Thyroid gland (tissue), 4 donors: ENCODE data around the gene PMEPA1. TPM values are rescaled to one million over a fixed set of nuclear protein-coding genes. Genes with fewer than 3 reads are reported as not detected.

ENCODE experiments used
- DNase-seq, 2 donors: peaks; one replicate each; pipeline ENCODE4 v3.0.0-alpha.2; 2019
- H3K27ac ChIP-seq, 3 donors: fragments of 200-600 bp; sonication (generic); 1 replicate in 2 of 3; 2 replicates in 1 of 3; pipeline ENCODE4 v1.5.1; 2016 to 2019; ENCODE audit warnings: mild to moderate bottlenecking in 1 of 3, moderate library complexity in 1 of 3
- H3K27me3 ChIP-seq: fragments of 200-600 bp; sonication (generic); one replicate; pipeline ENCODE4 v1.5.1; 2019
- H3K36me3 ChIP-seq, 2 donors: fragments of 200-600 bp; sonication (generic); one replicate each; pipeline ENCODE4 v1.5.1; 2016 to 2019
- H3K4me1 ChIP-seq, 2 donors: fragments of 200-600 bp; sonication (generic); one replicate each; pipeline ENCODE4 v1.5.1; 2017 to 2019
- H3K4me3 ChIP-seq, 3 donors: fragments of 200-600 bp; sonication (generic); replicated peaks in 1 of 3; 1 replicate in 2 of 3; 2 replicates in 1 of 3; pipeline ENCODE4 v1.5.1; 2016; ENCODE audit warnings: mild to moderate bottlenecking in 1 of 3
- H3K9me3 ChIP-seq: fragments of 200-600 bp; sonication (generic); one replicate; pipeline ENCODE4 v1.5.1; 2017
- POLR2A ChIP-seq, 2 donors: fragments of 450-650 bp; IDR thresholded peaks; one replicate each; pipeline ENCODE4 v1.6.1; 2017; ENCODE audit warnings: antibody characterized with exemption in 2 of 2, mild to moderate bottlenecking in 2 of 2, moderate library complexity in 1 of 2
- WGBS, 2 donors: methylation state at CpG; one replicate each; pipeline ENCODE4 v1.1.5; 2017; 5-methylcytosine and 5-hydroxymethylcytosine counted together
- intact Hi-C: fragments of 100-400 bp; cut with DNase I; formaldehyde crosslinking; loops from one replicate; pipeline ENCODE4 v1.15.1; 2023
- total RNA-seq, 4 donors: library from RNA; depleted of rRNA; stranded (reverse); fragments of >200 nt; gene quantifications; one replicate each; pipeline ENCODE4 v1.2.3, GENCODE V29; 2016
- TF ChIP-seq, protein P1 (sequence below), 6 experiments: fragments of 200-600 bp in 3 of 6; fragments of 450-650 bp in 3 of 6; sonication (generic) in 3 of 6; IDR thresholded peaks; one replicate each; pipeline ENCODE4 v1.5.1; 2016 to 2019; ENCODE audit warnings: antibody characterized with exemption in 6 of 6, mild to moderate bottlenecking in 2 of 6, inconsistent platforms in 1 of 6, moderate library complexity in 1 of 6

Gene PMEPA1
- total RNA-seq, 4 donors from 2014 or later, result 6.5 to 12.6 (median 8.3) TPM

DNA sequence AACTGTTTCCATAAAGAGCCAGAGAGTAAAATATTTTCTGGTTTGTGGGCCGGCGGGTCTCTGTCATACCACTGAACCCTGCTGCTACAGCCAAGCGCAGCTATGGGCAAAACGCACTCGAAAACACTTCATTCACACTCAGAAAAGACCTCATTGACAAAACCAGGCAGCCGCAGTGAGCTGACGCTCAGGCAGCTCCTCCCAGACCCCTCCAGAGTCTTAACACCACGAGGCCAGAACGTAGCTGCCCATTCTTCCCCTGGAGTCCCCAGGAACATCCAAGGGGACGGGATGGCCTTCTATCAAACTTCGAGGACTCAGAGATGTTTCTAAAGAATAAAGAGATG, 54.0 kb downstream of the PMEPA1 start:
- WGBS, 2 donors, result 80 to 82% methylated on average over 10 to 11 of the region's 11 CpGs
- H3K27me3 ChIP-seq, result no peaks in the 10 kb centered on the region
- H3K9me3 ChIP-seq, result no peaks in the 10 kb centered on the region
- no peak overlapping the region for H3K4me3 ChIP-seq
- H3K4me1 ChIP-seq, result peaks cover 3 to 4% of the 10 kb centered on the region in 2 donors
- TF ChIP-seq POLR2A (IDR thresholded peaks at IDR 0.05), result no peak
- TF ChIP-seq, protein P1, sequence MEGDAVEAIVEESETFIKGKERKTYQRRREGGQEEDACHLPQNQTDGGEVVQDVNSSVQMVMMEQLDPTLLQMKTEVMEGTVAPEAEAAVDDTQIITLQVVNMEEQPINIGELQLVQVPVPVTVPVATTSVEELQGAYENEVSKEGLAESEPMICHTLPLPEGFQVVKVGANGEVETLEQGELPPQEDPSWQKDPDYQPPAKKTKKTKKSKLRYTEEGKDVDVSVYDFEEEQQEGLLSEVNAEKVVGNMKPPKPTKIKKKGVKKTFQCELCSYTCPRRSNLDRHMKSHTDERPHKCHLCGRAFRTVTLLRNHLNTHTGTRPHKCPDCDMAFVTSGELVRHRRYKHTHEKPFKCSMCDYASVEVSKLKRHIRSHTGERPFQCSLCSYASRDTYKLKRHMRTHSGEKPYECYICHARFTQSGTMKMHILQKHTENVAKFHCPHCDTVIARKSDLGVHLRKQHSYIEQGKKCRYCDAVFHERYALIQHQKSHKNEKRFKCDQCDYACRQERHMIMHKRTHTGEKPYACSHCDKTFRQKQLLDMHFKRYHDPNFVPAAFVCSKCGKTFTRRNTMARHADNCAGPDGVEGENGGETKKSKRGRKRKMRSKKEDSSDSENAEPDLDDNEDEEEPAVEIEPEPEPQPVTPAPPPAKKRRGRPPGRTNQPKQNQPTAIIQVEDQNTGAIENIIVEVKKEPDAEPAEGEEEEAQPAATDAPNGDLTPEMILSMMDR (IDR thresholded peaks at IDR 0.05), result no peak
- H3K27ac ChIP-seq, result no peak overlapping the region
- H3K36me3 ChIP-seq, result peaks cover 7% of the 10 kb centered on the region in 2 donors
- no peak for DNase-seq
- intact Hi-C loops, result loop anchor here (2.0 to 10.0 kb wide), 2 partner anchors 429 to 523 kb away; no protein-coding TSS in a partner anchor

DNA sequence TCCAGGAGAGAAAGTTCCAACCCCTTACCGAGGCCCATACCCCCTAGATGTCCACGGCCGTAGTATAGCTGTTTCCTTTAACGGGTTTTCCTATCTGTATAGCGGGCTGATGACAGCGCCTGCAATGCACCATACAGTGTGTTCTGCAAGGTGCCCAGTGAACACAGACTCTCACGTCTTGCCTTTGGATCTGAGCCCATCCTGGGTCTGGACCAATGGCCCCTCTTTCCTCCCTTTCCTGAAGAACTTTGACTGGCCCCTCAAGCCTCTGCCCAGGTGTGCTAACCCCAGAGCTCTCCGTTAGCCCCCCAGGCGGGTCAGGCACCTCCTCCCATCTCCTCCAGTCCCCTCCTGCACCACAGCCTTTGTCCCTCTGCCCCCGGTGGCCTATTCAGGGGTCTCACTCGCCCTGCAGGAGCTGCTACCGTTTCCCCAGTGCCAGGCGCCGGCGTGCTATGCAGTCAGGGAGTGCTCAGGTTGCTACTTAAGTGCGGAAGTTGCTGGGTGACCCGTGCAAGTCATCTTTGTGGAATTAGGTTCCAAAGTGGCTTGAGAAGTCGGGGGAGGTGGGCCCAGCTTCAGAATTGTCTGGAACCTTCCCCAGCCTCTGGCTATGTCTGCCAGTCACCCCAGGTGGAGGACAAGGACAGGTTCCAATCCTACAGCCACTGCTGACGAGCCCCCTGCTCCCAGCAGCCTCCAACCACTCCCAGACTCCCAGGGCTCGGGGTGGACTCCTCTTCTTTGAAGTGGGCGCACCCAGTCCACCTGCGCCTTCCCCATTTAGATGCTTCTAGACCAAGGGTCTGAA, 54.6 kb downstream of the PMEPA1 start:
- Histone ChIP-seq H3K27ac (no peak overlapping the region), H3K9me3 (no peaks in the 10 kb centered on the region), H3K36me3 (peaks cover 7% of the 10 kb centered on the region in 2 donors), H3K4me3 (no peak overlapping the region), H3K4me1 (no peaks in the 10 kb centered on the region), H3K27me3 (no peaks in the 10 kb centered on the region)
- no peak for TF ChIP-seq POLR2A (IDR thresholded peaks at IDR 0.05)
- TF ChIP-seq, protein P1 (IDR thresholded peaks at IDR 0.05), result no peak
- no peak for DNase-seq
- WGBS, 2 donors, result 80 to 89% methylated on average over 18 to 22 of the region's 22 CpGs
- intact Hi-C loops, result loop anchor here (2.0 to 10.0 kb wide), 2 partner anchors 430 to 524 kb away; no protein-coding TSS in a partner anchor

DNA sequence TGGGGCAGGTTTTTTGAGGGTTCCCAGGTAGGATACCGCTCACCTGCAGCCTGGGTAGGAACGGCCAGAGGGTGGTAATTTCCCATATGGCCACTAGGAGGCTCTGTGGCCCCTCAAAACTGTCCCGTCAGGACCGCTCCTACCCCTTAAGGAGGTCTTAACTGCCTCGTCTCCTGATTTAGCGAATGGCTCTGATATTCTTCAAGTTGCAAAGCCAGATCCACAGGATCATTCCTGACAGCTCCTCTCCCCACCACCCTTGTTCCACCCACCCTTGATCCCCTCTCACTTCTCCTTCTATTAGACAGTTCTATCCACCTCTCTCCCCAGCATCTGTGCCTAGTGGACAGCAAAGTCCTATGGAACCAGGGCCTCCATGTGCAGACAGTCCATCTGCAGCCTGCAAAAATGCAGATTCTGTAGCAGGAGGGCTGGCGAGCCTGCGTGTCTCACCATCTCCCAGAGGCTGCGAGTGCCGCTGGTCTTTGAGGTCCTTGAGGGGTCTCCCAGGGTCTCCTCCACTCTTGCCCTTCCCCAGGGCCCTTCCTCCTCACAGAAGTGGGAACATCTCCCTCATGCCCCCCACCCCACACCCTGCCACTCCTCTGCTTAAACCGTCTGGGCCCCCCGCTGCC, 55.3 kb downstream of the PMEPA1 start:
- Histone ChIP-seq H3K27ac (no peak overlapping the region), H3K4me3 (no peak overlapping the region), H3K9me3 (no peaks in the 10 kb centered on the region), H3K36me3 (peaks cover 7% of the 10 kb centered on the region in 2 donors), H3K27me3 (no peaks in the 10 kb centered on the region), H3K4me1 (no peaks in the 10 kb centered on the region)
- DNase-seq, result peak; percentile 52 to 55
- TF ChIP-seq, protein P1 (IDR thresholded peaks at IDR 0.05), result peak; percentile 77 to 93 (median 88)
- TF ChIP-seq POLR2A (IDR thresholded peaks at IDR 0.05), result no peak
- intact Hi-C loops, result loop anchor here (2.0 to 10.0 kb wide), 2 partner anchors 430 to 524 kb away; no protein-coding TSS in a partner anchor
- WGBS, 2 donors, result 43 to 45% methylated on average over 12 of the region's 12 CpGs

DNA sequence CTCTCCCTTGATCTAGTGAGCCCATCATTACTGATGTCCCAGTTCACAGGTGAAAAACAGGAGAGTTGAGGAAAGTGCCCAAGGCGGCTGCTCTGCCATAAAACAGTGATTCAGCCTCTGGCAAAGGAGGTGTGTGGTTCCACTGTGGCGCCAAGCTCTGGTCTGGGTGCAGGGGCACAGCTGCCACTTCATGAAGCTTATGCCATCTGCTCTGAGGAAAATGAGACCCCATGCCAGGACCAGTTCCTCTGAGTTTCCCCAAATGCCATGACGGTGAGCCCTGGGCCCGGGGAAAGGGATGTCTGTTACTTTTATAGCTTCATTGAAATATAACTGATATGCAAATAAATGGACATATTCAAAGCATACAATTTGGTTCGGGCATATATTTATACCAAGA, 55.9 kb downstream of the PMEPA1 start:
- WGBS, 2 donors, result 65% methylated on average over 5 of the region's 5 CpGs
- TF ChIP-seq, protein P1 (IDR thresholded peaks at IDR 0.05), result no peak
- TF ChIP-seq POLR2A (IDR thresholded peaks at IDR 0.05), result no peak
- no peak for DNase-seq
- H3K4me1 ChIP-seq, result no peaks in the 10 kb centered on the region
- H3K9me3 ChIP-seq, result no peaks in the 10 kb centered on the region
- no peak overlapping the region for H3K27ac ChIP-seq
- H3K4me3 ChIP-seq, result no peak overlapping the region
- no peaks in the 10 kb centered on the region for H3K27me3 ChIP-seq
- intact Hi-C loops, result loop anchor here (2.0 to 10.0 kb wide), 2 partner anchors 431 to 525 kb away; no protein-coding TSS in a partner anchor
- peaks cover 7% of the 10 kb centered on the region in 2 donors for H3K36me3 ChIP-seq

DNA sequence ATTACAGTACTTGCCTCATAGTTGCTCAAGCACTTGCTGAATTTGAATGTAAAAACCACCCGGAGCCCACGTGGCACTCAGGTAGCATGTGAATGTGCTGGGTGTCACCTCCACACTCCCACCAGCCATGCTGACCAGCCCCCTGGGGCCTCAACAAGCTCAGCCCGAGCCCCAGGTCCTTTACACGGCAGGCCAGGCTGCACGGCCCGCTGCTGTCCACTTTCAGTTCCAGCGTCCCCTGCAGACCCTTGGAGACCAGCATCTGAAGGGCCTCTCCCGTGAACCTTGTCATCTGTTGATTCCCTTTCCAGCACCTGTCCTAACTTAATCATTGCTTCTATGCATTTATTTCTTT, 56.3 kb downstream of the PMEPA1 start:
- 85 to 90% methylated on average over 8 of the region's 8 CpGs for WGBS, 2 donors

More for the DNA sequence above, 56.3 kb downstream of the PMEPA1 start:
- Histone ChIP-seq H3K4me1 (peaks cover 0 to 1% of the 10 kb centered on the region in 2 donors), H3K27ac (no peak overlapping the region), H3K36me3 (peaks cover 7% of the 10 kb centered on the region in 2 donors), H3K9me3 (no peaks in the 10 kb centered on the region), H3K27me3 (no peaks in the 10 kb centered on the region), H3K4me3 (no peak overlapping the region)
- TF ChIP-seq, protein P1 (IDR thresholded peaks at IDR 0.05), result no peak
- TF ChIP-seq POLR2A (IDR thresholded peaks at IDR 0.05), result no peak
- intact Hi-C loops, result loop anchor here (10.0 kb wide), 1 partner anchor 431 kb away; no protein-coding TSS in a partner anchor
- DNase-seq, result no peak
